DLD1 (cell line): ENCODE measurements around the gene TMEM164.
"Not testable (repeated sequence)": the region's sequence is repeated elsewhere in the genome, so short reads cannot be mapped to it uniquely, and the experiment has no call there.

ENCODE experiments used
- in situ Hi-C: cut with HindIII; loops from 2 replicates; pipeline ENCODE4 v1.10.0; 2017; ENCODE audit warnings: low sequenced_read_pairs

The TMEM164 gene

DNA sequence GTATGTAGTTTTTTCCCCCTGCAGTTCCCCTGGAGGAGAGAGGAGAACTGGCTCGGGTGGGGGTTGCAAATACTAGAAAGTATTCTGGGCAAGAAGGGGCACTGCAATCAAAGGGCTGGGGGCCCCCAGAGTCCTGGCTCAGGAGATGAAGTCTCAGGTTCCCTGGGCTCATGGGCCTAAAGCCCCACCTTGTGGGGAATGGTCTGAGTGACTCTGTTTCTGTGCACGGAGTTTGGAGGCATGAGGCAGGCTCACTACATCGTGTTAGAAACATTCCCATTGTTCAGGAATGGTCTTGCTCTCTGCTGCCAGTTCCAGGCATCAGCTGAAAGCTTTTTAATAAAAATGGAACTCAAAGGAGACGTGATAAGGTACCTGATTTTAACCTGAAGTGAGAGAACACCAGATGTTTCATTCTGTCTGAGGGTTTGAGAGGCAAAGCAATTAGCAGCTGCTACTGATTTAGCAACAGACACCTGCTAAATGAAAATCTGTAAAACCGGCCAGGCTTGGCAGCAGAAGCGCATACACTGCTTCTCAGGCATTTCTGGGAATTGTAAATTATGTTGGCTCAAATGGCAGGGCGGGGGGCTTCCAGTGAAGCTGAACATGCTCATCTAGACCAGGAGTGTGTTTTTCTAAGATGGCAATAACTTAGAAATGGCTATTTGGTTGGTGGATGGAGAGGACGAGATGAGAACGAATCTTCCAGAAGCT is 122.7 kb downstream of the TMEM164 start:
- in situ Hi-C loops, result no loop called here

DNA sequence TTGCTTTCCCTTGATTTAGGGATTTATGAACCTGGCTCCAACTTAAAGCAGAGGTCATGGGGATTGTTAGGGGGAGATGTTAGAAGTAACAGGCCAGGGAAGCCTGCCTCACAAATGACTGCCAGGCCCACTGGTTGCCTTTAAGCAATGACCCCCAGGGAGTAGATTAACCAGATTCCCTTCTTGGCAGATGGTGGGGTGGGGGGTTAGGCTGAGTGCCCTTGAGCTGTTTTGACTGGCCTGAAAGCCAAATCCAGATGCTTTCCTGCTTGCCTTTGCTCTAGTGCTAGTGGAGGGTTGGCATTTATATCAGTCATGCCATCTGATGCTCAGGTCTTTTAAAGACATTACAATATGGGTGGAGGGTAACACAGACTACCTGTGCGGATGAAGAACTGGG is 128.1 kb downstream of the TMEM164 start:
- in situ Hi-C loops, result no loop called here

DNA sequence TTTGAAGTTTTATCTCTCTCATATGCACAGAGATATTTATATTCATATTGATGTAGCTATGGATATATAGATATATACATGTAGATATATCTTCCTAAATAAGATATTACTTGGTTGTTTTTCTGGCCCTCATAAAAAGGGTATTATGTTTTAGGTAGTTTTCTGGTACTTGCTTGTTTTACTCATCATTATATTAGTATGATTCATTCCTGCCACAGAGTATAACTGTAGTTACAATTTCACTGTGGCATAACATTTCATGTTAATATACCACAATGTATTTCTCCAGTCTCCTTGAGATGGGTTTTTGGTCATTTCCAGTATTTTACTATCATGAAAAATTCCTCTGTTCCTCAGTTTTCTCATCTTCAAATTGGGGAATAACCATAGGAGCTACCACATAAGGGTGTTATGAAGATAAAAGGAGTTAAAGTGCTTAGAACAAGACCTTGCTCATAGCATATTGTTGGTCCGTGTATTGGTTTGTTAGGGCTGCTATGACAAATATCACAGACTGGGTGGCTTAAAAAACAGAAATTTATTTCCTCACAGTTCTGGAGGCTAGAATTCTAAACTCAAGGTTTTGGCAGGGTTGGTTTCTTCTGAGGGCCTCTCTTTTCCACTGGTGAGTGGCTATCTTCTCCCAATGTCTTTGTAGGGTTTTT is 129.7 kb downstream of the TMEM164 start:
- in situ Hi-C loops, result no loop called here

DNA sequence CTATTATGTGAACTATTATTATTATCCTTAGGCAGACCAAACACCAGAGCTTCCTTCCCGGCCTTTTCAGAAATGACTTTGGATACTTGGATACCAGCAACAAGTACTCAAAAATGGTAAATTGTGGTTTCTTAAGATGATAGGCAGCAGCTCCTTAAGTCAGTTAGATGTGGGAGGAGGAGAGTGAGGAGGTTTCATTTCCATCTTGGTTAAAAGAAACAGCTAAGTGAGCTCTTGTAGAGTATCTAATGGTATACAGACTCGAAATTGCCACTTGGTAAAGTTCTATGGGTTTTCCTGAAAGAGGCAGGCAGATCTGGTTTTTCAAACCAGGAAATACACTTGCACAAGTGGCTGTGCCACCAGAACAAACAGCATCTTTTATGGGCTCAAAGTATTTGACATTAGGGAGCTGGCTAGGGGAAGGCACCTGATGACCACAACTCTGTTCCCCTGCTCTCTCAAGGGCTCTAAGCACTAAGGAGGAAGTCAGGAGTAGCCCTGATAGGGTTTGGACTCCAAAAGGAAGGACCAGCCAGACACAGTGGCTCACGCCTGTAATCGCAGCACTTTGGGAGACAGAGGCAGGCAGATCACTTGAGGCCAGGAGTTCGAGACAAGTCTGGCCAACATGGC is 130.9 kb downstream of the TMEM164 start:
- in situ Hi-C loops, result no loop called here

DNA sequence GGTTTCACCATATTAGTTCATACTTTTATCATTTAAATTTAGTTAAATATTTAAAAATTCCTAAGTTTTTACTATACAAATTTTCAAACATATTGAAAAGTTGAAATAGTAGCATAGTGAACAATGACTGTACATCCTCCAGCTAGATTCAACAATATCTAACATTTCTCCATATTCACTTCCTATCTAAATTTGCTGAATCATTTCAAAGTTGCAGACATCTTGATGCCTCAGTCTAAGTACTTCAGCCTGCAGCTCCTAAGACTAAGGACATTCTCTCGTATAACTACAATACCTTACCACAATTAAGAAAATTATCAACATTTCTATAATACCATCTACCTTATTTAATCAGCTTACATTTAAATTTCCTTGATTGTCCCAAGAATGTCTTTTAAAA is 132.7 kb downstream of the TMEM164 start:
- in situ Hi-C loops, result no loop called here

DNA sequence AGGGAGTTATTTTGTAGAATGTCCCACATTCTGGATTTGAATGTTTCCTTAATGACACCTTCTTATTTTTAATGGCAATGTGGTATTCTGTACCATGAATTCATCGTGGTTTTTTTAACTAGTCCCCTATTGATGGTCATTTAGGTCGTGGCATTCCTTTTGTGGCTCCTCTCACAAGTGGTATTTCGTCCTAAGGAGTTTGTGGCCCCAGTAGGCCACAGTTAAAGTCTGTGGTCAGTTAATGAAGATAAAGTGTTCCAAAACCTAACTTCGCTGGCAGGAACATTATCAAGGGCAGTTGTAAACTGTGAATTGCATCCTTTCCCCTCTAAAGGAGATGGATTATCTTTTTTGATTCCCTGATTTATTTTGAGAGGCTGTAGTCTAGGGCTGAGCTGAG is 133.2 kb downstream of the TMEM164 start:
- in situ Hi-C loops, result no loop called here

DNA sequence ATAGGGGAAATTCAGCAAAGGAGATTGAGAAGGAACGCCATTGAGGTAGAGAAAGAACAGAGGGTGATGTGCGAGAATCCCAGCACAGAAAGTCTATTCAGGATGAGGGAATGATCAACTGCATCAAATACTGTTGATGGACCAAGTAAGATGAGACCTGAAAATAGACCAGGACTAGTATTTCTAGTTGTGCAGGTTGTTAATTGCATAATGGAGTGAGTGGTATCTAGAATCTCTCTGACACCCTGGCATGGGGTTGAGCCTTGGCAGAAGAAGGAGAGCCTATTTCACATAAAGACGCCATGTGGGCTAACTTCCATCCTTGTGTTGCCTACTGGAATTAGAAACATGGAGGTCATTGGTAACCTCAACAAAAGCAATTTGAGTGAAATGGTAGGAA is 135.6 kb downstream of the TMEM164 start:
- in situ Hi-C loops, result no loop called here

DNA sequence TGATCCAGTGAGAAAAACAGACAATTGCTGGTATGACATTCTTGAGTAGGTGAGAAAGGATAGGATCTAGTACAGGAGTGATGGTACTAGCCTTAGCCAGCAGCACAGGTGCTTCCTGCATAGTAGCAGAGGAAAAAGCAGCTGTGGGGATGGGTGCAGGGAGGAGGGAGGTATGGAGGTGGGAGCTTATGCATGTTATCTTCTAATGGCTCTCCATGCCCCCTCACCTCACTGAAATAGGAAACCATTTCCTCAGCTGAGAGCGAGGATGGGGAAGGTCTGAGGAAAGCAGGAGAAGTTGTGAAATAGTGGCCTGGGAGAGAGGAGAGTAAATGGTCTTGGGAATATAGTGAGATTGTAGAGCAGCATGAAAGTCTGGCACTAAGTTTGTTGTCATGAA is 136.3 kb downstream of the TMEM164 start:
- in situ Hi-C loops, result no loop called here

DNA sequence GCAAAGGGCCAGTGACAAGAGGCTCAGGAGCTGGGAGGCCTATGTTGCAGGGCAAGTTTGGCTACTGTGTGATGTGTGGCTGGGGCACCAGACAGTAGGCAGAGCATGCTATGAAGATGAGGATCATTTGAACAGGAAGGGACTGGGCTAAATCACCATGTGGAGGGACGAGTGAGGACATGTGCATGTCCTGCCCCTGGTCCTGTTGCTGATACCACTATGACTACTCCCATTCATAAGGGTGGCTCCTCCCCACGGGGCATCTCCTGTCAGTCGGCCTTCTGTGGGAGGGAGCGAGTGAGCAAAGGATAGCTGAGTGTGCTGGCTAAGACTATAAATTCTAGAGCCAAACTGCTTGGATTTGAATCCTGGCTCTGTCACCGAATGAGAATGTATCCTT is 139.2 kb downstream of the TMEM164 start:
- in situ Hi-C loops, result no loop called here

DNA sequence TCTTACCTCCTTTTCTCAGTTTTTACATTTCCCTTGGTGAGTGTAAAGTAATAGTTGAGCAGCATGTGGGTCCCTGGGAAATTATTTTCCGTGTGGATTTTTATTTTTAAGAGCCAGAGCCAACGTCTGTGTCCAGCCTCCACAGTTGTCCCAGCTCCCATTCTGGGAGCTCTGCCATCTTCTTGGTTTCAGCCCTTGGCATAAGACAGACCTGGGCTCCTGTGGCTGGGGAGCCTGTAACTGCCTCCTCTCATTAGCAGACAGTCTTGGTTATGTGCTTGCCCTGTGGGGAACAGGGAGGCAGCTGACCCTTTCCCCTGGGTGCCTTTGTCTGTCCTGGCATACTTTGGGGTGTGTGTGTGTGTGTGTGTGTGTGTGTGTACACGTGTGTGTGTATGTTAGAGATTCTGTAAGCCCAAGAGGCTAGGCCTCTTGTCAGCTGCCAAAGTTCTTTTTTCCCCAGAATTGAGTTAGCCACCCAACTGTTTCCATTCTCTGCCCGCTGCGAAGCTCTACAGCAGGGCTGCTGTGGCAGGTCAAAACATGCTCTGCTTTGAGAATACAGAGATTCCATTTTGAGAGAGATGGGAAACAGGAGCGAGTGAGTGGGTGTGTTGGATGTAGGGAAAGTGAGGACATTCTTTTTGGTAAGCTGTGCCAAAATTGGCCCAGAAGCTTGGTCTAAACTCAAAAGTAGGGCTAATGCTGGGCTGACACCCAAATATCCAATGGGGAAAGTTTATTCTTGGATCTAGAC is 140.7 kb downstream of the TMEM164 start:
- in situ Hi-C loops, result no loop called here

DNA sequence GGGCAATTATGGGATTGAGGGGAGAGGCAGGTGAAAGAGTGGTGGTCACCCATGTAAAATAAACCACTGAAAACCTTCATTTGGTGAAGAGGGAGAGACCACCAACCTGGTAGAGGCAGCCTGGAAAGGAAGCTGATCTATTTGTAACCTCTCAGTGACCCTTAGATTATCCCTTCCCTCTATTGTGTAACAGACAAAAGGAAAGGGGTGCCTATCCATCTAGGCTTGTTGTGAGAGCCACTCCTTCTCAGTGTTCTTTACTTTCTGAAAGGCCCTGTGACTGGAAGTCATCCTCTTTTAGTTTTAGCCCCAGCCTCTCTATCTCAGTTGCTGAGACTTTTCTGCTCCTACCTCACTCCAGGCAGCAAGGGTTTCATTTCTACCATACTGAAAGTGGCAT is 142.4 kb downstream of the TMEM164 start:
- in situ Hi-C loops, result no loop called here

DNA sequence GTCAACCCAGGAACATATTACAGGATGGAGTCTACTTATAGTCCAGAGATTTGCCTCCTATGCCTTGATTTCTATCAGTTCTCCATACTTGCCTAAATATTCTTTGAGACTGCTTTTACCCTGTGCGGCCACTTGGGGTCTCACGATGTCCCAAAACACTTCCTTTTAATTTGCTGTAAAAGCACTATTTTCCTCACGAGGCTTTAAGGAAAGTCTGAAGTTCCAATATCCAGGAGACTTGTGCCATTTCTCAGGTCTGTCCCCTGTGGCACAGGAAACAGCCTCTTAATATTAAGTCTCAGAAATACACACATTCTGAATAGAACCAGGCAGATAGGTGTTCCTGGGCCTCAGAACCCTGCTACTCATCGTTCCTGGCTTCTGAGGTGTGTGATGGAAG is 142.9 kb downstream of the TMEM164 start:
- in situ Hi-C loops, result no loop called here

DNA sequence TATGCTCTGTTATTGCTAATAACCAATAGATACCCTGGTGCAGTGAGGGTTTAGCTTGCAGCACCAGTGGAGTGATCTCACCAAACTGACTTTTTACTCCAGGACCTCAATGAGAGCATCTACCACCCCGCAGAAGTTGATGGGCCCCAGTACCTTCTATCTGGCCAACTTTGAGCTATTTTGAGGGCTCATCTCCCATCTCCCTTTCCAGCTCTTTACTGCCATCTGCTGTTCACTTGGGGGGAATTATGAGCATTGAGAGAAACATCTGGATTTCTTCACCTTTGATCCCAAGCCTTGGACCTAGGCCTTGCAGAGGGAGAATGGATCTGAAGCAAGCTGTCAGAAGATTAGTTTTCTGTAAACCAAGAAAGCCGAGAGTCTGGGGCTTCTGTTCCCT is 143.6 kb downstream of the TMEM164 start:
- in situ Hi-C loops, result no loop called here

DNA sequence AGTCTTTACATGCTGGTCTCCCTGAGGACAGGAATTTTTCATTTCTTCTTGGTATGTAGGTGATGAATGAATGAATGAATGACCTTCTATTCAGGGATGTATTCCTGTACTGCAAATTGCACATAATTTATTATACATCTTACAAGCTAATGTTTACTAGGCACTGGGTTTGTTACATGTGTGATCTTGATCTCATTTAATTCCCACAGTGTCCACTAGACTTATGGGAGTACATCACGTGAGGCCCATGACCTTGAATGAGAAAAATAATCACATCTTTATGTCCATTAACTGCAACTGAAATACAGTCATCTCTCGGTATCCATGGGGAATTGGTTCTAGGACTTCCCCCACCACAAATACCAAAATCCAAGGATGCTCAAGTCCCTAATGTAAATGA is 150.3 kb downstream of the TMEM164 start:
- in situ Hi-C loops, result no loop called here

DNA sequence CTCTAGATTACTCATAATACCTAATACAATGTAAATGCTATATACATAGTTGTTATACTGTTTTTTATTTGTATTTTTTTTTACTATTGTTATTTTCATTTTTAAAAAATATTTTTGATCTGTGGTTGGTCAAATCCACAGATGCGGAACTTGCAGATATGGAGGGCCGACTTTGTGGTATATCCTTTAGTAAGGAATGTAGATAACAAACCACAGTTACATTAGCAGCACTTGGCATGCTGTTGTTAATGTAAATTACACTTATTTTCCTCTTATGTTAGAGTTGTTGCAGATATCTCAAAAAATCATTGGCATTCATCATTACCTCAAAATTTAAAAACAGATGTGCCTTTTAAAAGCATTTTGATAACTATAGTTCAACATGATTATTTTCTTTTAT is 151.0 kb downstream of the TMEM164 start:
- in situ Hi-C loops, result no loop called here

DNA sequence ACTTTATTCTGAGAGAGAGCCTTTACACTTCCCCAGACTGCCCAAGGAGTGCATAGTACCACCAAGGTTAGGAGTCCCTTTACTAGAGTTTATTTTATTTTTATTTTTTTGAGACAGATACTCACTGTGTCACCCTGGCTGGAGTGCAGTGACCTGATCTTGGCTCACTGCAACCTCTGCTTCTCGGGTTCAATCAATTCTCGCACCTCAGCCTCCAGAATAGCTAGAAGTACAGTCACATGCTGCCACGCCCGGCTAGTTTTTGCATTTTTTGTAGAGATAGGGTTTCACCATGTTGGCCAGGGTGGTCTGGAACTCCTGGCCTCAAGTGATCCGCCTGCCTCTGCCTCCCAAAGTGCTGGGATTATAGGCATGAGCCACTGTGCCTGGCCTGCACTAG is 151.4 kb downstream of the TMEM164 start:
- in situ Hi-C loops, result not testable (repeated sequence)

DNA sequence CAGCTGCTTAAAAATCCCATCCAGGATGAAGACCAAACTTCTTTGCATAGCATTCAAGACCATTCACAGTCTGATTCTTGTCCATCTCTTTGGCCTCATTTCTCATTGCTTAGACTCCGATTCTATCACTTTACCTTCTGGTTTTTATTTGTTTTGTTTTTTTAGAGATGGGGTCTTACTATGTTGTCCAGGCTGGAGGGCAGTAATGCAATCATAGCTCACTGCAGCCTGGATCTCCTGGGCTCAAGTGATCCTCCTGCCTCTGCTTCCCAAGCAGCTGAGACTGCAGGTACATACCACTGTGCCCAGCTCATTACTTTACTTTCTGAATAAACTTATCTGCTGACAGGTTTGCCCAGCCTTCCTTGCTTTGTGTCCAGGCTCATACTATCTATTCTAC is 152.8 kb downstream of the TMEM164 start:
- in situ Hi-C loops, result no loop called here

DNA sequence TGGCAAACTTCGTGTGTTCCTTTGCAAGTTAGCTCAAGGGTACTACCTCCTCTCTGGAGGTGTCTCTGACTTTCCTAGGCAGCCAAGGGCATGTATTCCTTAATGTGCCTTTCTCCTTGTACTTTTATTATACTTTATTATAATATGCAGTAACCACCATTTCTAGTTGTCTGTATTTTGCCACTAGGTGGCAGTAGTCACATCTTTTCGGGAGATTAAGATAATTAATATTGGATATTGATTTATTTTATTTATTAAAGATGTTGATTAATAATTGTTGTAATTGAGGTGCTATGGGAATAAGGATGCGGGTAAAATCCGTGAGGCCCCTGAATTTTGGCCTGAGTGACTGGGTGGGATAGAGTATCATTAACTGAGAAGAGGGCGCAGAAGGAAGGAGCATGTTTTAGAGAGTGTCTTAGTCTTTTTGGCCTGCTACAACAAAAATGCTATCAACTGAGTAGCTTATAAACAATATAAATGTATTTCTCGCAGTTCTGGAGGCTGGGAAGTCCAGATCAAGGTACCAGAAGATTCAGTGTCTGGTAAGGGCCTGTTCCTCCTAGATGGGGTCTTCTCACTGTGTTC is 153.3 kb downstream of the TMEM164 start:
- in situ Hi-C loops, result no loop called here

DNA sequence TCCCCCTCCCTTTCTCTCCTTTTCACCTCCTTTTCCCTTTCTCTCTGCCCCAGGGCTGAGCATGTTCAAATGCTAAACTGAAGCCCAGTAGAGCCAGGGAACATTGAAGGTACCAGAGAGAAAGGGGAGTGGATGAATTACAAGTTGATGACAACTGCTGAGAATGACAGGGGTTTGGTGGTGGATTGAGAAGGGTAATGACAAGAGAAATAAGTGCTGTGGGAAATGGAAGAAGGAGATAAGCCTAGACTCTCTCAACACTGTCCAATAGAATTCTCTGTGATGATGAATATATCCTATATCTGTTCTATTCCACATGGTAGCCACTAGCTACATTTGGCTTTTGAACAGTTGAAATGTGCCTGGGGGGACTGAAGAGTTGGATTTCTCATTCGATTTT is 154.5 kb downstream of the TMEM164 start:
- in situ Hi-C loops, result no loop called here

DNA sequence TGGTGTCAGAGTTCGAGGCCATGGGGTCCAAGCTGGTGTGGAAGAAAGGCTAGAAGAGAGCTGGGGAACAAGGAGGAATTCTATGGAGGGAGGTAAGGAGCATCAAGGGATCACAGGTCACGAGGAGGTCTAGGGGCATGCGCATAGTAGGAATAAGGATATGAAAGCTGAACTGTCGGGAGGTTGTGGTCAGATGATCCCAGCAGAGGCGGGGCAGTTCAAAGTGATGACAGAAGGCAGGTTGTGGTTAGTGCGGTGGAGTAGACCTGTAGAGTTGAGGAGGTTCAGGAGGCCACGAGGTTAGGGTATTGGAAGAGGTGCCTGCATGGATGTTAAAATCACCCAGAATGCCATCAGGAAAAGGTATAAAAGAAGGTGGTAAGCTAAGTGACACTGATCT is 156.3 kb downstream of the TMEM164 start:
- in situ Hi-C loops, result no loop called here

DNA sequence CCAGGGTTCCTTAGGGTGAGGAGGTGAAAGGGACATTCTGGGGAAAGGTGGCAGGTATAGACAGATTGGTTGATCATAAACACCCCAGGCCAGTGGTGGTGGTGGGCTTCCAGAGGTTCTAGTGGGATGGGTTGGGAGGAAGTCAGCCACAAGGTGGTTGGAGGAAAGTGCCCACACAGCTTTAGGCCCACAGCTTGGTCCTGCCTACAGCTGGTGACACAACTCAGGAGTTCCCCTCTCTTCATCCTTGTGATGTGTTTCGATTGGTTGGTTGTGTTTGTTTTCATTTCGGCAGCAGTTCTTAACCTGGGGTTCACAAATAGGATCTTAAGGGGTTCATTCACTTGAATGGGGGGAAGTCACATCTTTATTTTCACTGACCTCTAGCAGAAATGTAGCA is 157.0 kb downstream of the TMEM164 start:
- in situ Hi-C loops, result no loop called here
